Prostate gland (tissue), 2 donors: ENCODE measurements around the gene TMEM178B. TPM values are rescaled to one million over a fixed set of nuclear protein-coding genes. Genes with fewer than 3 reads are reported as not detected.

Experiments
- DNase-seq: peaks from one replicate; pipeline ENCODE4 v3.0.0-alpha.2; 2019; ENCODE audit warnings: low spot score
- H3K27ac ChIP-seq, 2 donors: fragments of 200-600 bp; sonication (generic); 2 replicates each; pipeline ENCODE4 v1.5.1; 2017 to 2019
- H3K27me3 ChIP-seq: fragments of 200-600 bp; sonication (generic); replicated peaks from 2 replicates; pipeline ENCODE4 v1.5.1; 2019; ENCODE audit not compliant: insufficient read depth
- H3K36me3 ChIP-seq, 2 donors: fragments of 200-600 bp; sonication (generic); 1 replicate in 1 of 2; 2 replicates in 1 of 2; pipeline versions ENCODE4 v1.5.1 to v1.8.1; 2017 to 2019
- H3K4me1 ChIP-seq: fragments of 200-600 bp; sonication (generic); replicated peaks from 2 replicates; pipeline ENCODE4 v1.5.1; 2019
- H3K4me3 ChIP-seq, 2 donors: fragments of 200-600 bp; sonication (generic); 2 replicates each; pipeline ENCODE4 v1.5.1; 2017 to 2019
- H3K9me3 ChIP-seq: fragments of 200-600 bp; sonication (generic); 2 replicates; pipeline ENCODE4 v1.5.1; 2017
- CTCF ChIP-seq, 4 experiments: fragments of 200-600 bp in 2 of 4; fragments of 450-650 bp in 2 of 4; sonication (generic) in 2 of 4; IDR thresholded peaks; 1 replicate in 3 of 4; 2 replicates in 1 of 4; pipeline ENCODE4 v1.5.1; 2016 to 2019; ENCODE audit warnings: antibody characterized with exemption in 4 of 4, mild to moderate bottlenecking in 2 of 4, moderate library complexity in 2 of 4
- POLR2A ChIP-seq: fragments of 450-650 bp; IDR thresholded peaks from one replicate; pipeline ENCODE4 v1.6.1; 2016; ENCODE audit warnings: antibody characterized with exemption, mild to moderate bottlenecking
- POLR2AphosphoS5 ChIP-seq: sonication (generic); formaldehyde crosslinking; IDR thresholded peaks from one replicate; pipeline ENCODE4 v1.6.1; 2017; ENCODE audit warnings: antibody characterized with exemption
- WGBS: methylation state at CpG from one replicate; pipeline ENCODE4 v1.1.5; 2018; 5-methylcytosine and 5-hydroxymethylcytosine counted together
- intact Hi-C: fragments of 100-400 bp; cut with DNase I; formaldehyde crosslinking; loops from one replicate; pipeline ENCODE4 v1.14.2; 2022
- total RNA-seq, 2 donors: library from RNA; depleted of rRNA; stranded (reverse); fragments of >200 nt; gene quantifications; one replicate each; pipeline ENCODE4 v1.1.0, GENCODE V29; 2016

The TMEM178B gene
- total RNA-seq, 2 donors from 2014 or later, result 3.4 to 5.2 TPM

- intact Hi-C loops, result no loop called here
- H3K4me3 ChIP-seq, result no peak overlapping the region
- 74% methylated on average over 4 of the region's 4 CpGs for WGBS
- TF ChIP-seq POLR2AphosphoS5 (no peak), CTCF (IDR thresholded peaks at IDR 0.05) (no peak), POLR2A (no peak)
- no peaks in the 10 kb centered on the region for H3K36me3 ChIP-seq
- H3K27ac ChIP-seq, result no peak overlapping the region
- no peaks in the 10 kb centered on the region for H3K27me3 ChIP-seq
- no peak for DNase-seq
- H3K4me1 ChIP-seq, result no peaks in the 10 kb centered on the region
- no peaks in the 10 kb centered on the region for H3K9me3 ChIP-seq
Measured at GRCh38 chr7:141333459-141333858, 259.6 kb downstream of the TMEM178B start.

- no peak overlapping the region for H3K27ac ChIP-seq
- no peak for DNase-seq
- H3K4me3 ChIP-seq, result no peak overlapping the region
- no peaks in the 10 kb centered on the region for H3K4me1 ChIP-seq
- WGBS, result 88% methylated on average over 4 of the region's 4 CpGs
- no peak for TF ChIP-seq POLR2A
- H3K27me3 ChIP-seq, result no peaks in the 10 kb centered on the region
- no peaks in the 10 kb centered on the region for H3K9me3 ChIP-seq
- intact Hi-C loops, result no loop called here
- H3K36me3 ChIP-seq, result no peaks in the 10 kb centered on the region
Measured at GRCh38 chr7:141335164-141335563, 261.3 kb downstream of the TMEM178B start.

- no peaks in the 10 kb centered on the region for H3K36me3 ChIP-seq
- no peak for DNase-seq
- no peak overlapping the region for H3K27ac ChIP-seq
- 62% methylated on average over 1 of the region's 1 CpG for WGBS
- TF ChIP-seq POLR2AphosphoS5, result no peak
- no peak for TF ChIP-seq POLR2A
- no peak for TF ChIP-seq CTCF (IDR thresholded peaks at IDR 0.05)
- no peaks in the 10 kb centered on the region for H3K27me3 ChIP-seq
- no peaks in the 10 kb centered on the region for H3K4me1 ChIP-seq
- H3K4me3 ChIP-seq, result no peak overlapping the region
- no peaks in the 10 kb centered on the region for H3K9me3 ChIP-seq
- intact Hi-C loops, result no loop called here
Measured at GRCh38 chr7:141339603-141340002, 265.7 kb downstream of the TMEM178B start.

- no peak overlapping the region for H3K4me3 ChIP-seq
- intact Hi-C loops, result no loop called here
- H3K4me1 ChIP-seq, result no peaks in the 10 kb centered on the region
- no peak for TF ChIP-seq CTCF (IDR thresholded peaks at IDR 0.05)
- TF ChIP-seq POLR2AphosphoS5, result no peak
- no peak for TF ChIP-seq POLR2A
- DNase-seq, result no peak
- no peak overlapping the region for H3K27ac ChIP-seq
- no peaks in the 10 kb centered on the region for H3K27me3 ChIP-seq
- no peaks in the 10 kb centered on the region for H3K36me3 ChIP-seq
- 73% methylated on average over 4 of the region's 4 CpGs for WGBS
- H3K9me3 ChIP-seq, result no peaks in the 10 kb centered on the region
Measured at GRCh38 chr7:141340991-141341390, 267.1 kb downstream of the TMEM178B start.

GRCh38 chr7:141342621-141343408 lies 269.0 kb downstream of the TMEM178B start:
- no peak for DNase-seq
- Histone ChIP-seq H3K27me3 (no peaks in the 10 kb centered on the region), H3K36me3 (no peaks in the 10 kb centered on the region), H3K4me3 (no peak overlapping the region), H3K4me1 (no peaks in the 10 kb centered on the region), H3K9me3 (no peaks in the 10 kb centered on the region), H3K27ac (no peak overlapping the region)
- no peak for TF ChIP-seq POLR2AphosphoS5
- no peak for TF ChIP-seq POLR2A
- TF ChIP-seq CTCF (IDR thresholded peaks at IDR 0.05), result no peak
- 92% methylated on average over 16 of the region's 16 CpGs for WGBS
- intact Hi-C loops, result no loop called here
